K562 (cell line): ENCODE measurements around the gene ZNF324B. TPM values are rescaled to one million over a fixed set of nuclear protein-coding genes. Genes with fewer than 3 reads are reported as not detected.

Source experiments
- CCNT2 ChIP-seq: IDR thresholded peaks from 2 replicates; pipeline ENCODE4 v1.6.1; 2011; ENCODE audit warnings: borderline replicate concordance, low read depth, mild to moderate bottlenecking, moderate library complexity, mixed read lengths, low read length; ENCODE audit not compliant: insufficient read length; ENCODE audit errors: extremely low read depth
- FOXA3 ChIP-seq, 2 experiments: fragments of 450-650 bp in 1 of 2; sonication (generic) in 1 of 2; formaldehyde crosslinking; IDR thresholded peaks in 1 of 2; conservative IDR thresholded peaks in 1 of 2; 2 replicates each; pipeline versions ENCODE4 v1.4.0 to v1.8.0; 2020 to 2022; ENCODE audit warnings: mild to moderate bottlenecking in 2 of 2, missing genetic modification reagents in 1 of 2
- HMG20B ChIP-seq: fragments of 250-450 bp; sonication (Bioruptor Pico); IDR thresholded peaks from 2 replicates; pipeline ENCODE4 v1.5.0; 2021; ENCODE audit warnings: mild to moderate bottlenecking
- MCM7 ChIP-seq, 2 experiments: fragments of 450-650 bp; IDR thresholded peaks; 2 replicates each; pipeline ENCODE4 v1.6.1; 2016 to 2018
- RBBP5 ChIP-seq: fragments of 200-600 bp; sonication (generic); IDR thresholded peaks from 2 replicates; pipeline ENCODE4 v1.6.1; 2012; ENCODE audit warnings: borderline replicate concordance, mild to moderate bottlenecking, low read length, control low read depth, inconsistent platforms; ENCODE audit not compliant: insufficient read depth, poor library complexity, severe bottlenecking
- RNF2 ChIP-seq: sonication (generic); IDR thresholded peaks from 2 replicates; pipeline ENCODE4 v1.6.1; 2016
- SRSF7 ChIP-seq: fragments of 200-400 bp; formaldehyde crosslinking; optimal IDR thresholded peaks from 2 replicates; pipeline ENCODE3; 2017; ENCODE audit warnings: mild to moderate bottlenecking, low read depth, low read length
- ZBTB17 ChIP-seq: fragments of 450-650 bp; formaldehyde crosslinking; IDR thresholded peaks from 2 replicates; pipeline ENCODE4 v1.4.0; 2020; ENCODE audit warnings: mild to moderate bottlenecking
- ZNF232 ChIP-seq: sonication (generic); formaldehyde crosslinking; IDR thresholded peaks from 2 replicates; pipeline ENCODE4 v1.8.0; 2022; ENCODE audit warnings: mild to moderate bottlenecking, missing genetic modification reagents
- polyA plus RNA-seq, 8 experiments: library from polyadenylated mRNA; depleted of rRNA in 4 of 8; stranded (reverse) in 5 of 8; unstranded in 3 of 8; fragments of >200 nt; fragmentation: Nextera tagmentation in 2 of 8; fragmentation: Illumina TruSeq in 1 of 8; extraction: Ambion mirVana in 2 of 8; extraction: Trizol in 1 of 8; gene quantifications; 2 replicates each; pipeline versions ENCODE4 v1.2.1 to v1.2.3, GENCODE V29; 2011 to 2014; ENCODE audit warnings: inconsistent platforms in 1 of 8, missing spikeins in 1 of 8
- total RNA-seq, 7 experiments: library from RNA; depleted of rRNA in 6 of 7; stranded (reverse); fragments of >200 nt in 6 of 7; fragmentation: Illumina TruSeq in 2 of 7; extraction: Trizol in 2 of 7; gene quantifications; 2 replicates each; pipeline versions ENCODE4 v1.2.1 to v1.2.3, GENCODE V29; 2011 to 2021; ENCODE audit warnings: low replicate concordance in 1 of 7
- TF ChIP-seq, protein P1 (sequence below): fragments of 450-650 bp; IDR thresholded peaks from 2 replicates; pipeline ENCODE4 v1.6.1; 2014; ENCODE audit warnings: low read depth, mild to moderate bottlenecking, moderate library complexity, borderline replicate concordance
- TF ChIP-seq, protein P2 (sequence below), 3 experiments: IDR thresholded peaks in 2 of 3; conservative IDR thresholded peaks in 1 of 3; 2 replicates each; pipeline ENCODE4 v1.5.1; 2011 to 2012; ENCODE audit warnings: low read length in 3 of 3, mild to moderate bottlenecking in 3 of 3, control low read depth in 2 of 3, improper control_type of control experiment in 1 of 3, inconsistent platforms in 1 of 3, low read depth in 1 of 3, mixed read lengths in 1 of 3, moderate library complexity in 1 of 3; ENCODE audit not compliant: insufficient read depth in 2 of 3

ZNF324B gene
- total and polyA plus RNA-seq, 9 of the 15 experiments (the other 6 are each of a cell fraction or from before 2014, with no cell fraction given): 0.20 to 13.5 (median 5.7) TPM

DNA sequence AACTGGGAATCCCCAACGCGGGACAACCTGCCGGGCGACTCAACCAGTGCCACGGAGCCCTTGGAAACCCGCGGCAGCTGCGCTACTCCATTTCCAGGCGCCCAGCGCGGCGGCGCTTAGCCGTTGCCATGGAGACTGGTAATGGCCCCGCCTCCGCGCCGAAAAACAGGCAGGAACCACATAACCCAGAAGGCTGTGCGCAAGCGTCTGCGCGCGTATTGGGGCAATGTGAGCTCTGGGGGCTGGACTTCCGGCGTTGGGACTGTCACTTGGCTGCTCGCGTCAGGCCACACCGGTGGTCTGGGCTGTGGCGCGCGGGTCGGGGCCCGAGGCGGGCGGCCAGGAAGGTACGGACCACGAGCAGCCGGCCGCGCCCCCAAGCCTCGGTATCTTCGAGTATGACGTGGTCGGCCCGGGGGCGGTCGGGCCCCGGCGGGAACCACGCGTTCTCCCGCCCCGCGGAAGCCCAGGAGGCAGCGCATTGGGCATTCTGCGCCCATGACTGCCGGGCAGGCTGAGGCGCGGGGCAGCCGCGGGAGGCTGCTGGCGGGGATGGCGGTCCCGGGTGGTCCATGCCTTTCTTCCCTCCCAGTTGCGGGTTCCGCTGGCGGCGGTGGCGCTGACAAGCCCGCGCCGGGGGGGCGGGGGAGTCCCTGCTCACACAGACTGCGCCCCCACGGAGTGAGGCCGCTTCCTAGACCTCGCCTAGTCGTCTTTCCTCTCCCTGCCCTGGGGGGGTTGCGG, at the start of gene ZNF324B (continued):
- TF ChIP-seq CCNT2 (peak; percentile 27), ZNF232 (no peak), HMG20B (CRISPR knock-in tag) (no peak), RBBP5 (peak; percentile 65), FOXA3 (CRISPR knock-in tag; conservative IDR thresholded peaks at IDR 0.05 in 1 of 2, IDR thresholded peaks at IDR 0.05 in 1 of 2) (0 out of 4 replicates have a peak, but pooled peaks of 1 of the 2 experiments have one; percentile 67), ZBTB17 (CRISPR knock-in tag) (no peak), RNF2 (0 out of 2 replicates have a peak, but pooled peaks have one; percentile 18), SRSF7 (no peak), MCM7 (IDR thresholded peaks at IDR 0.05) (no peak)
- TF ChIP-seq, protein P1, sequence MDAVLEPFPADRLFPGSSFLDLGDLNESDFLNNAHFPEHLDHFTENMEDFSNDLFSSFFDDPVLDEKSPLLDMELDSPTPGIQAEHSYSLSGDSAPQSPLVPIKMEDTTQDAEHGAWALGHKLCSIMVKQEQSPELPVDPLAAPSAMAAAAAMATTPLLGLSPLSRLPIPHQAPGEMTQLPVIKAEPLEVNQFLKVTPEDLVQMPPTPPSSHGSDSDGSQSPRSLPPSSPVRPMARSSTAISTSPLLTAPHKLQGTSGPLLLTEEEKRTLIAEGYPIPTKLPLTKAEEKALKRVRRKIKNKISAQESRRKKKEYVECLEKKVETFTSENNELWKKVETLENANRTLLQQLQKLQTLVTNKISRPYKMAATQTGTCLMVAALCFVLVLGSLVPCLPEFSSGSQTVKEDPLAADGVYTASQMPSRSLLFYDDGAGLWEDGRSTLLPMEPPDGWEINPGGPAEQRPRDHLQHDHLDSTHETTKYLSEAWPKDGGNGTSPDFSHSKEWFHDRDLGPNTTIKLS: peak; percentile 84
- TF ChIP-seq, protein P2, sequence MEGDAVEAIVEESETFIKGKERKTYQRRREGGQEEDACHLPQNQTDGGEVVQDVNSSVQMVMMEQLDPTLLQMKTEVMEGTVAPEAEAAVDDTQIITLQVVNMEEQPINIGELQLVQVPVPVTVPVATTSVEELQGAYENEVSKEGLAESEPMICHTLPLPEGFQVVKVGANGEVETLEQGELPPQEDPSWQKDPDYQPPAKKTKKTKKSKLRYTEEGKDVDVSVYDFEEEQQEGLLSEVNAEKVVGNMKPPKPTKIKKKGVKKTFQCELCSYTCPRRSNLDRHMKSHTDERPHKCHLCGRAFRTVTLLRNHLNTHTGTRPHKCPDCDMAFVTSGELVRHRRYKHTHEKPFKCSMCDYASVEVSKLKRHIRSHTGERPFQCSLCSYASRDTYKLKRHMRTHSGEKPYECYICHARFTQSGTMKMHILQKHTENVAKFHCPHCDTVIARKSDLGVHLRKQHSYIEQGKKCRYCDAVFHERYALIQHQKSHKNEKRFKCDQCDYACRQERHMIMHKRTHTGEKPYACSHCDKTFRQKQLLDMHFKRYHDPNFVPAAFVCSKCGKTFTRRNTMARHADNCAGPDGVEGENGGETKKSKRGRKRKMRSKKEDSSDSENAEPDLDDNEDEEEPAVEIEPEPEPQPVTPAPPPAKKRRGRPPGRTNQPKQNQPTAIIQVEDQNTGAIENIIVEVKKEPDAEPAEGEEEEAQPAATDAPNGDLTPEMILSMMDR (IDR thresholded peaks at IDR 0.05 in 2 of 3, conservative IDR thresholded peaks at IDR 0.05 in 1 of 3; ENCODE audit: insufficient read depth in 2 of 3, low read depth in 1 of 3, low read length in 3 of 3): no peak
